Mammary epithelial cell (primary cell): Measurements from ENCODE around the gene AGPAT3.

Experiments
- EZH2 ChIP-seq: IDR thresholded peaks from 2 replicates; pipeline ENCODE4 v1.6.1; 2012; ENCODE audit warnings: low read length, inconsistent platforms, borderline replicate concordance
- TF ChIP-seq, protein P1 (sequence below), 2 donors: IDR thresholded peaks in 1 of 2; conservative IDR thresholded peaks in 1 of 2; 2 replicates each; pipeline ENCODE4 v1.5.1; 2011 to 2012; ENCODE audit warnings: inconsistent platforms in 2 of 2, low read length in 2 of 2, mild to moderate bottlenecking in 2 of 2, control low read depth in 1 of 2, low read depth in 1 of 2; ENCODE audit not compliant: insufficient read depth in 1 of 2; ENCODE audit errors: extremely low read depth in 1 of 2

DNA sequence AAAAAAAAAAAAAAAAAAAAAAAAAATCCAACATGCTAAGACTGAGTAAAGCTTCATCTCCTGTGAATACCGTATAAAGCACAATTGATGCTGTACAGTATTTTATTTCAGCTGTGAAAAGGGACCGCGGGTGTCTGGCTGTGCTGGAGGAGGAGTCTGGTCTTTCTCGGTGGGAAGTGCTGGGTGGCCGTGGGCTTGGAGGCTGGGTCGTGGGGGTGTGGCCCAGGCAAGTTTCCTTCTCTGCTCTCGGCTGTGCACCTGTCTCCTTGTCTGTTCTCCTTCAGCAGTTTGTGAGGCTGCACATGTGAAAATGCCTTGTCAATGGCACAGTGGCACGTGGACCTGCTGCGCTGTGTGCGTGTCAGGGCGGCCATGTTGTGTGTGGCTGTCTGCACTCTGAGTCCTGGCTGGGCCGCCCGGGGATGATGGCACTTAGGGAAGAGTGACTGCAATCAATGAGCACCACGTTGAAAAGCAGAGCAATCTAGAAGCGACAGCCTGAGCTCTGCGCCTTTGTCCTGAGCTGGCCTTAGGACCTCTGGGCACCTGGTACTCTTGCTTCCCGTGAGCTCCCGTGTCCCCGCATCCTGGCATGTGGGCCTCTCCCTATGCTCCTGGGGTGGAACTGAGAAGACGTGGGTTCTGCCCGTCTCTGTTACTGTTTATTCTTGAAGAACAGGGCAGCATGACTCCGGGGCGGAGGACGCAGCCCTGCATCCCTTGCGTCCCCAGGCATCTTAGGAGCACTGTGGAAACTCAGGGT is 14.5 kb downstream of the AGPAT3 start:
- TF ChIP-seq, protein P1, sequence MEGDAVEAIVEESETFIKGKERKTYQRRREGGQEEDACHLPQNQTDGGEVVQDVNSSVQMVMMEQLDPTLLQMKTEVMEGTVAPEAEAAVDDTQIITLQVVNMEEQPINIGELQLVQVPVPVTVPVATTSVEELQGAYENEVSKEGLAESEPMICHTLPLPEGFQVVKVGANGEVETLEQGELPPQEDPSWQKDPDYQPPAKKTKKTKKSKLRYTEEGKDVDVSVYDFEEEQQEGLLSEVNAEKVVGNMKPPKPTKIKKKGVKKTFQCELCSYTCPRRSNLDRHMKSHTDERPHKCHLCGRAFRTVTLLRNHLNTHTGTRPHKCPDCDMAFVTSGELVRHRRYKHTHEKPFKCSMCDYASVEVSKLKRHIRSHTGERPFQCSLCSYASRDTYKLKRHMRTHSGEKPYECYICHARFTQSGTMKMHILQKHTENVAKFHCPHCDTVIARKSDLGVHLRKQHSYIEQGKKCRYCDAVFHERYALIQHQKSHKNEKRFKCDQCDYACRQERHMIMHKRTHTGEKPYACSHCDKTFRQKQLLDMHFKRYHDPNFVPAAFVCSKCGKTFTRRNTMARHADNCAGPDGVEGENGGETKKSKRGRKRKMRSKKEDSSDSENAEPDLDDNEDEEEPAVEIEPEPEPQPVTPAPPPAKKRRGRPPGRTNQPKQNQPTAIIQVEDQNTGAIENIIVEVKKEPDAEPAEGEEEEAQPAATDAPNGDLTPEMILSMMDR (conservative IDR thresholded peaks at IDR 0.05 in 1 of 2, IDR thresholded peaks at IDR 0.05 in 1 of 2; ENCODE audit: extremely low read depth in 1 of 2, insufficient read depth in 1 of 2, low read depth in 1 of 2, low read length in 2 of 2) = no peak
- TF ChIP-seq EZH2 = no peak
